ENCODE measurements around the gene ADAMTS1. TPM values are rescaled to one million over a fixed set of nuclear protein-coding genes. Genes with fewer than 3 reads are reported as not detected.
A peak's percentile ranks its signal among the peaks of the same experiment; 100 is the strongest.

The ADAMTS1 gene
- total RNA-seq, 1 experiment from 2014 or later: 1.4 TPM

GRCh38 chr21:26849428-26850115 is 4.4 kb upstream of the ADAMTS1 start:
- no peak overlapping the region for H3K4me3 Mint-ChIP-seq (ENCODE audit: unreplicated experiment)
- TF ChIP-seq, protein P1, sequence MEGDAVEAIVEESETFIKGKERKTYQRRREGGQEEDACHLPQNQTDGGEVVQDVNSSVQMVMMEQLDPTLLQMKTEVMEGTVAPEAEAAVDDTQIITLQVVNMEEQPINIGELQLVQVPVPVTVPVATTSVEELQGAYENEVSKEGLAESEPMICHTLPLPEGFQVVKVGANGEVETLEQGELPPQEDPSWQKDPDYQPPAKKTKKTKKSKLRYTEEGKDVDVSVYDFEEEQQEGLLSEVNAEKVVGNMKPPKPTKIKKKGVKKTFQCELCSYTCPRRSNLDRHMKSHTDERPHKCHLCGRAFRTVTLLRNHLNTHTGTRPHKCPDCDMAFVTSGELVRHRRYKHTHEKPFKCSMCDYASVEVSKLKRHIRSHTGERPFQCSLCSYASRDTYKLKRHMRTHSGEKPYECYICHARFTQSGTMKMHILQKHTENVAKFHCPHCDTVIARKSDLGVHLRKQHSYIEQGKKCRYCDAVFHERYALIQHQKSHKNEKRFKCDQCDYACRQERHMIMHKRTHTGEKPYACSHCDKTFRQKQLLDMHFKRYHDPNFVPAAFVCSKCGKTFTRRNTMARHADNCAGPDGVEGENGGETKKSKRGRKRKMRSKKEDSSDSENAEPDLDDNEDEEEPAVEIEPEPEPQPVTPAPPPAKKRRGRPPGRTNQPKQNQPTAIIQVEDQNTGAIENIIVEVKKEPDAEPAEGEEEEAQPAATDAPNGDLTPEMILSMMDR (IDR thresholded peaks at IDR 0.05; ENCODE audit: unreplicated experiment): peak; percentile 51
- H3K27me3 Mint-ChIP-seq (ENCODE audit: insufficient read depth, unreplicated experiment): peaks cover 29% of the 10 kb centered on the region
- no peaks in the 10 kb centered on the region for H3K9me3 Mint-ChIP-seq (ENCODE audit: unreplicated experiment)
- POLR2A ChIA-PET: no interaction called here
- no peaks in the 10 kb centered on the region for H3K36me3 Mint-ChIP-seq (ENCODE audit: insufficient read depth, unreplicated experiment)
- peak; percentile 67 for DNase-seq (ENCODE audit: unreplicated experiment)
- intact Hi-C loops (cut with micrococcal nuclease): loop anchor here (1.0 to 10.0 kb wide), 6 partner anchors 715 to 1896 kb away; no protein-coding TSS in a partner anchor
- peaks cover 18% of the 10 kb centered on the region for H3K4me1 Mint-ChIP-seq (ENCODE audit: insufficient read depth, unreplicated experiment)
- no peak overlapping the region for H3K27ac Mint-ChIP-seq (ENCODE audit: low read depth, unreplicated experiment)
- no TSS peak for BruUV-seq (replicated peaks)
- CTCF ChIA-PET: interaction anchor here (0.7 to 3.1 kb wide), 15 partner anchors 12 to 1896 kb away, joined by 3 to 48 read pairs (median 6); no protein-coding TSS in a partner anchor

DNA sequence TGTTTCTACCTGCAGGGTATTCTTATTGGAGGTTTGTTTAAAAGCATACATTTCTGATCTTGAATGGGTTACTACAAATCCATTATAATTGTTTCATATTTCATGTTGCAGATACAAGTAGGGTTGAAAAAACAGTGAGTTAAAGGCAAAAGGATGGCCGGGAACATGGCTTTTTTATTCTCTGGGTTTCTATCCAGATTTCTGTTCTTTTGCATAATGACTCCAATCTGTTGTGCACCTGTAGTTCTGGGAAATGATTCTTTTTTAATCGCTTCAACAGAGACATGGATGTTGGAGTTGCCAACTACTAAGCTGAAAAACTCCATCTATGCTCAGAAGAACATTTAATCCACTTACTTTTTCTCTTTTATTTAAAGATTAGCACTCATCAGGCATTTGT is 2.7 kb upstream of the ADAMTS1 start:
- CTCF ChIA-PET: interaction anchor here (0.6 to 3.4 kb wide), 13 partner anchors 10 to 1903 kb away, joined by 3 to 48 read pairs (median 5); no protein-coding TSS in a partner anchor
- BruUV-seq (replicated peaks): no TSS peak
- intact Hi-C loops (cut with micrococcal nuclease): loop anchor here (10.0 kb wide), 1 partner anchor 1787 kb away; no protein-coding TSS in a partner anchor

DNA sequence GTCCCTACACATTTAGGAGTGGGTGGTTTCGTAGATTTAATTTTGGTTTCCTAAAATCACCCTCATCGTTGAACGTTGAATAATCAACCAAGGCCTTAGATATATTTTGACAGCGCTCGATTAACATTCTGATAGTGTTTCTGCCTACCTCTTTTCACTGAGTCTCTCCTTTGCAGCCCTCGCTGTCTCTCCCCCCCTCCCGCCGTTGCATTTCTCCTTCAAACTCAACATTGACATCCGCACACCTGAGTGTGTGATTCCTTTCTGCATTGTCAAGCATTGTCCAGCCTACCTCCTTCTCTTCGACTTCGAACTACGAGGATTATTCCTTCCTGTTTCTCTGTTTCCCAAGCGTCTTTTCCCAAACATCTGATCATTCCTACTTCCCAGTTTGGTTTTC is 1.8 kb upstream of the ADAMTS1 start:
- H3K4me1 Mint-ChIP-seq (ENCODE audit: insufficient read depth, unreplicated experiment): peaks cover 30% of the 10 kb centered on the region
- no peaks in the 10 kb centered on the region for H3K9me3 Mint-ChIP-seq (ENCODE audit: unreplicated experiment)
- peaks cover 29% of the 10 kb centered on the region for H3K27me3 Mint-ChIP-seq (ENCODE audit: insufficient read depth, unreplicated experiment)
- no peak for DNase-seq (ENCODE audit: unreplicated experiment)
- no TSS peak for BruUV-seq (replicated peaks)
- ChIA-PET POLR2A (no interaction called here), CTCF (interaction anchor here (0.7 to 3.4 kb wide), 11 partner anchors 11 to 1898 kb away, joined by 3 to 48 read pairs (median 5); no protein-coding TSS in a partner anchor)
- intact Hi-C loops (cut with micrococcal nuclease): loop anchor here (10.0 kb wide), 1 partner anchor 1788 kb away; no protein-coding TSS in a partner anchor
- no peaks in the 10 kb centered on the region for H3K36me3 Mint-ChIP-seq (ENCODE audit: insufficient read depth, unreplicated experiment)
- no peak overlapping the region for H3K27ac Mint-ChIP-seq (ENCODE audit: low read depth, unreplicated experiment)
- H3K4me3 Mint-ChIP-seq (ENCODE audit: unreplicated experiment): peak overlapping the region; percentile 76
- TF ChIP-seq, protein P1 (IDR thresholded peaks at IDR 0.05; ENCODE audit: unreplicated experiment): no peak

More for the DNA sequence above, 2.7 kb upstream of the ADAMTS1 start:
- POLR2A ChIA-PET: no interaction called here
- H3K27ac Mint-ChIP-seq (ENCODE audit: low read depth, unreplicated experiment): no peak overlapping the region
- peaks cover 26% of the 10 kb centered on the region for H3K4me1 Mint-ChIP-seq (ENCODE audit: insufficient read depth, unreplicated experiment)
- H3K9me3 Mint-ChIP-seq (ENCODE audit: unreplicated experiment): no peaks in the 10 kb centered on the region
- no peak overlapping the region for H3K4me3 Mint-ChIP-seq (ENCODE audit: unreplicated experiment)
- no peaks in the 10 kb centered on the region for H3K36me3 Mint-ChIP-seq (ENCODE audit: insufficient read depth, unreplicated experiment)
- peaks cover 29% of the 10 kb centered on the region for H3K27me3 Mint-ChIP-seq (ENCODE audit: insufficient read depth, unreplicated experiment)
- DNase-seq (ENCODE audit: unreplicated experiment): no peak
- TF ChIP-seq, protein P1 (IDR thresholded peaks at IDR 0.05; ENCODE audit: unreplicated experiment): no peak
